Body of pancreas (tissue), 4 donors: ENCODE measurements around the gene MELK.

ENCODE experiments used
- POLR2A ChIP-seq, 3 donors: fragments of 450-650 bp; IDR thresholded peaks; one replicate each; pipeline ENCODE4 v1.6.1; 2016; ENCODE audit warnings: antibody characterized with exemption in 3 of 3, mild to moderate bottlenecking in 2 of 3
- TF ChIP-seq, protein P1 (sequence below), 7 experiments: fragments of 450-650 bp in 4 of 7; fragments of 200-600 bp in 3 of 7; sonication (generic) in 3 of 7; IDR thresholded peaks; one replicate each; pipeline ENCODE4 v1.5.1; 2016 to 2019; ENCODE audit warnings: antibody characterized with exemption in 7 of 7

DNA sequence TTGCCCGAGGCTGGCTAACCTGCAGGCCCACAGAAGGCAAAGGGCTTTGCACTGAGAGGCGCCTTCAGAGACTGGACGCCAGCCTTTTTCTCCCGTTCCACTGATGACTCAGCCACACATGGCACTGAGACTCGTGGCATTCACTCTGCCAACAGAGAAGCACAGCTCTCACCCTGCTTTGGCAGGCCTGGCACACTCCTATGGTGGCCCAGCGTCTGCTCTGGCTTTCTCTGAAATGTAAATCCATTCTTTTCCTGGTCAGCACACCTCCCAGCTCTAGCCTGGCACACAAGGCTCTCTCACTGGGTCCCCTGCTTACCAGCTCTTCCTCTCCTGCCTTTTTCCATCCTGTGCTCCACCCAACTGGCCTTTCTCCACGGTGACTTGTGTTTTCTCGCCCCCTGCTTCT lies 5.9 kb upstream of the MELK start:
- TF ChIP-seq, protein P1, sequence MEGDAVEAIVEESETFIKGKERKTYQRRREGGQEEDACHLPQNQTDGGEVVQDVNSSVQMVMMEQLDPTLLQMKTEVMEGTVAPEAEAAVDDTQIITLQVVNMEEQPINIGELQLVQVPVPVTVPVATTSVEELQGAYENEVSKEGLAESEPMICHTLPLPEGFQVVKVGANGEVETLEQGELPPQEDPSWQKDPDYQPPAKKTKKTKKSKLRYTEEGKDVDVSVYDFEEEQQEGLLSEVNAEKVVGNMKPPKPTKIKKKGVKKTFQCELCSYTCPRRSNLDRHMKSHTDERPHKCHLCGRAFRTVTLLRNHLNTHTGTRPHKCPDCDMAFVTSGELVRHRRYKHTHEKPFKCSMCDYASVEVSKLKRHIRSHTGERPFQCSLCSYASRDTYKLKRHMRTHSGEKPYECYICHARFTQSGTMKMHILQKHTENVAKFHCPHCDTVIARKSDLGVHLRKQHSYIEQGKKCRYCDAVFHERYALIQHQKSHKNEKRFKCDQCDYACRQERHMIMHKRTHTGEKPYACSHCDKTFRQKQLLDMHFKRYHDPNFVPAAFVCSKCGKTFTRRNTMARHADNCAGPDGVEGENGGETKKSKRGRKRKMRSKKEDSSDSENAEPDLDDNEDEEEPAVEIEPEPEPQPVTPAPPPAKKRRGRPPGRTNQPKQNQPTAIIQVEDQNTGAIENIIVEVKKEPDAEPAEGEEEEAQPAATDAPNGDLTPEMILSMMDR (IDR thresholded peaks at IDR 0.05), result no peak
- no peak for TF ChIP-seq POLR2A (IDR thresholded peaks at IDR 0.05)
